HCT116 (cell line): ENCODE data around the gene TASL.

ENCODE experiments used
- POLR2A ChIP-seq: IDR thresholded peaks from 2 replicates; pipeline ENCODE4 v1.7.0; 2011; ENCODE audit warnings: borderline replicate concordance; ENCODE audit not compliant: insufficient read depth, insufficient read length; ENCODE audit errors: extremely low read depth
- TF ChIP-seq, protein P1 (sequence below): IDR thresholded peaks from 2 replicates; pipeline ENCODE4 v1.6.1; 2012
- TF ChIP-seq, protein P2 (sequence below), 3 experiments: fragments of 200-600 bp in 1 of 3; sonication (generic) in 1 of 3; IDR thresholded peaks in 2 of 3; conservative IDR thresholded peaks in 1 of 3; 2 replicates each; pipeline ENCODE4 v1.5.1; 2012 to 2017; ENCODE audit warnings: low read depth in 2 of 3, low read length in 2 of 3, antibody characterized with exemption in 1 of 3, borderline replicate concordance in 1 of 3, control low read depth in 1 of 3, mild to moderate bottlenecking in 1 of 3, mixed read lengths in 1 of 3, mixed run types in 1 of 3, moderate library complexity in 1 of 3; ENCODE audit not compliant: insufficient read depth in 1 of 3

DNA sequence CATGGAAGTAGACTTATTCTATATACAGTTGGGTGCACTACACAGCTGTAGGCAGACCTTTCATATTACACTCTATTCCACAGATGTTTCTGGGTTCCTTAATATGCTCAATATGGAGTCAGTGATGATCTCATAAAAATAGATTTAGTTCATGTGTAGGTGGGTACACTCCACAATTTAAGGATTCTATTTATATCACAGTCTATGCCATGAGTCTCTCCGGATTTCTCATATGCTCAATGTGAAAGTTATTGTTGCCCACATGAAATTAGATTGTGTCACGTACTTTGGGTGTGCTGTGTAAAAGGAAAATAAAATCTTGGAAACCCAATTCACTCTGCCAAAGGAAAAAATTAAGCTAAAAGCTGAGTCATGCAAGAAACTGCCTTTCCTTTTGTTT, 32.5 kb upstream of the TASL start:
- TF ChIP-seq, protein P1, sequence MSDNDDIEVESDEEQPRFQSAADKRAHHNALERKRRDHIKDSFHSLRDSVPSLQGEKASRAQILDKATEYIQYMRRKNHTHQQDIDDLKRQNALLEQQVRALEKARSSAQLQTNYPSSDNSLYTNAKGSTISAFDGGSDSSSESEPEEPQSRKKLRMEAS = no peak
- TF ChIP-seq, protein P2, sequence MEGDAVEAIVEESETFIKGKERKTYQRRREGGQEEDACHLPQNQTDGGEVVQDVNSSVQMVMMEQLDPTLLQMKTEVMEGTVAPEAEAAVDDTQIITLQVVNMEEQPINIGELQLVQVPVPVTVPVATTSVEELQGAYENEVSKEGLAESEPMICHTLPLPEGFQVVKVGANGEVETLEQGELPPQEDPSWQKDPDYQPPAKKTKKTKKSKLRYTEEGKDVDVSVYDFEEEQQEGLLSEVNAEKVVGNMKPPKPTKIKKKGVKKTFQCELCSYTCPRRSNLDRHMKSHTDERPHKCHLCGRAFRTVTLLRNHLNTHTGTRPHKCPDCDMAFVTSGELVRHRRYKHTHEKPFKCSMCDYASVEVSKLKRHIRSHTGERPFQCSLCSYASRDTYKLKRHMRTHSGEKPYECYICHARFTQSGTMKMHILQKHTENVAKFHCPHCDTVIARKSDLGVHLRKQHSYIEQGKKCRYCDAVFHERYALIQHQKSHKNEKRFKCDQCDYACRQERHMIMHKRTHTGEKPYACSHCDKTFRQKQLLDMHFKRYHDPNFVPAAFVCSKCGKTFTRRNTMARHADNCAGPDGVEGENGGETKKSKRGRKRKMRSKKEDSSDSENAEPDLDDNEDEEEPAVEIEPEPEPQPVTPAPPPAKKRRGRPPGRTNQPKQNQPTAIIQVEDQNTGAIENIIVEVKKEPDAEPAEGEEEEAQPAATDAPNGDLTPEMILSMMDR (IDR thresholded peaks at IDR 0.05 in 2 of 3, conservative IDR thresholded peaks at IDR 0.05 in 1 of 3; ENCODE audit: borderline replicate concordance in 1 of 3, insufficient read depth in 1 of 3, low read depth in 2 of 3, low read length in 2 of 3) = no peak
- TF ChIP-seq POLR2A = no peak
